ENCODE data around the gene KHDC3L. TPM values are rescaled to one million over a fixed set of nuclear protein-coding genes. Genes with fewer than 3 reads are reported as not detected.

KHDC3L gene
- total RNA-seq, 4 donors from 2014 or later = not detected

DNA sequence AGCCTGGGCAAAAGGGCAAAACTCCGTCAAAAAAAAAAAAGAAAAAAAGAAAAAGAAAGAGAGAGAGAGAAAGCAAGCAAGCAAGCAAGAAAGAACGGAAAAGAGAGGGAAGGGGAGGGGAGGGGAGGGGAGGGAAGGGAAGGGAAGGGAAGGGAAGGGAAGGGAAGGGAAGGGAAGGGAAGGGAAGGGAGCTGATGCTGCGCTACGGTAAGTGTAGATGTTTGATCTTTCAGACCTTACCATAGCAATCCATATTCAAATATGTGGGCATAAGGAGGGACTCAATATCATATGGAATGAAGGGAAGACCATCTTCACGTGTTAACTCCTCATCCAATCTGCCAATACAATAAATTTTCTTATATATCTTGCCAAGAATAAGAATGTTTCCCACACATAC lies 20.3 kb upstream of the KHDC3L start:
- intact Hi-C loops (cut with DNase I) = no loop called here
- Histone ChIP-seq H3K27me3 (peaks cover 0 to 9% (median 0%) of the 10 kb centered on the region in 4 donors), H3K4me1 (no peaks in the 10 kb centered on the region), H3K4me3 (no peak overlapping the region), H3K27ac (replicated peaks in 1 of 4) (no peak overlapping the region), H3K9me3 (no peaks in the 10 kb centered on the region), H3K36me3 (no peaks in the 10 kb centered on the region)
- no peak for TF ChIP-seq POLR2A (IDR thresholded peaks at IDR 0.05; ENCODE audit: low read depth)
- WGBS = 90% methylated on average over 5 of the region's 5 CpGs
- DNase-seq (ENCODE audit: extremely low spot score) = no peak

DNA sequence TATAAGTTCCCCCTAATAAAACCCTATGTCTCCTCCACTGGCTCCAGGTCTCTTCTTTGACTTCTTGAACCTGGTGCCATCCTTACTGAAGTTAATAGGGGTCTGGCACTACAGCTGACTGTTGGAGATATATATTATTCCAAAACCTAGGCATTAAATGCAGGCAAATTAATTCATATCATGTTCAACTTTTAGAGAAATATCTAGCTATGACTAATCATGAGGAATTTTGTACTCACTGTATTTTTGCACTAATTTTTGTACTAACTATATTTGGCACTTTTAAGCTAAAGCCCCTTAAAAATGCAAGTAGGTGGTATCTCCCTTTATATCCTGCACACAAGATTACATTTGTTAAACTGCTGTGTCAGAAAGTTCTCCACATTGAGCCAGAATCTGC lies 19.3 kb upstream of the KHDC3L start:
- TF ChIP-seq, protein P1, sequence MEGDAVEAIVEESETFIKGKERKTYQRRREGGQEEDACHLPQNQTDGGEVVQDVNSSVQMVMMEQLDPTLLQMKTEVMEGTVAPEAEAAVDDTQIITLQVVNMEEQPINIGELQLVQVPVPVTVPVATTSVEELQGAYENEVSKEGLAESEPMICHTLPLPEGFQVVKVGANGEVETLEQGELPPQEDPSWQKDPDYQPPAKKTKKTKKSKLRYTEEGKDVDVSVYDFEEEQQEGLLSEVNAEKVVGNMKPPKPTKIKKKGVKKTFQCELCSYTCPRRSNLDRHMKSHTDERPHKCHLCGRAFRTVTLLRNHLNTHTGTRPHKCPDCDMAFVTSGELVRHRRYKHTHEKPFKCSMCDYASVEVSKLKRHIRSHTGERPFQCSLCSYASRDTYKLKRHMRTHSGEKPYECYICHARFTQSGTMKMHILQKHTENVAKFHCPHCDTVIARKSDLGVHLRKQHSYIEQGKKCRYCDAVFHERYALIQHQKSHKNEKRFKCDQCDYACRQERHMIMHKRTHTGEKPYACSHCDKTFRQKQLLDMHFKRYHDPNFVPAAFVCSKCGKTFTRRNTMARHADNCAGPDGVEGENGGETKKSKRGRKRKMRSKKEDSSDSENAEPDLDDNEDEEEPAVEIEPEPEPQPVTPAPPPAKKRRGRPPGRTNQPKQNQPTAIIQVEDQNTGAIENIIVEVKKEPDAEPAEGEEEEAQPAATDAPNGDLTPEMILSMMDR (IDR thresholded peaks at IDR 0.05) = no peak
- no peak for TF ChIP-seq EP300 (IDR thresholded peaks at IDR 0.05)
- TF ChIP-seq POLR2AphosphoS5 (IDR thresholded peaks at IDR 0.05) = no peak
- TF ChIP-seq POLR2A (IDR thresholded peaks at IDR 0.05; ENCODE audit: low read depth) = no peak
- DNase-seq (ENCODE audit: extremely low spot score) = no peak
- Histone ChIP-seq H3K4me1 (no peaks in the 10 kb centered on the region), H3K9me3 (no peaks in the 10 kb centered on the region), H3K27me3 (peaks cover 0 to 15% (median 1%) of the 10 kb centered on the region in 4 donors), H3K4me3 (no peak overlapping the region), H3K27ac (replicated peaks in 1 of 4) (no peak overlapping the region), H3K36me3 (no peaks in the 10 kb centered on the region)
- intact Hi-C loops (cut with DNase I) = no loop called here

DNA sequence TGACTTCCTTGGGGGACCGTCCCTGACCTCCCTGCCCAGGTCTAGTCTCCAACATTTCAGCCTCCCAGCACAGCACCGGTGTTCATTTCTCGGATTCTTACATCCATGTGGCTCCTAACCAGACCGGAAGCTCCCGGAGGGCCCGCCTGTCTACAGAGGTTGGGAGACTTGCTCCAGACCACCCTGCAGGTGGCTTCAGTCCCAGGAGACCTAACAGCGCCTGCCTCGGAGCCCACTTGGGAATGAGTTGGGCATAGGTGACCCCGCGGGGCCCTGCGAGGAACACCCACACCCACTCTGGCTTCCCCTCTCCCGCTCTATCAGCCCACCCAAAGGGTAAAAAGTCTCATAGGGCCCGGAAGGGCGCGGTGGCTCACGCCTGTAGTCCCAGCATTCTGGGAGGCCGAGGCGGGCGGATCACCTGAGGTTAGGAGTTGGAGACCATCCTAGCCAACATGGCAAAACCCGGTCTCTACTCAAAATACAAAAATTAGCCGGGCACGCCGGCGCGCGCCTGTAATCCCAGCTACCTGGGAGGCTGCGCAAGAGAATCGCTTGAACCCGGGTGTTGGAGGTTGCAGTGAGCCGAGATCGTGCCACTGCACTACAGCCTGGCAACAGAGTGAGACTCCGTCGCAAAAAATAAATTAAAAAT lies 13.8 kb upstream of the KHDC3L start:
- Histone ChIP-seq H3K4me1 (no peaks in the 10 kb centered on the region), H3K36me3 (no peaks in the 10 kb centered on the region), H3K27me3 (peaks cover 0 to 35% (median 5%) of the 10 kb centered on the region in 4 donors), H3K27ac (replicated peaks in 1 of 4) (no peak overlapping the region), H3K9me3 (no peaks in the 10 kb centered on the region), H3K4me3 (no peak overlapping the region)
- WGBS = 54% methylated on average over 25 of the region's 33 CpGs
- TF ChIP-seq, protein P1 (IDR thresholded peaks at IDR 0.05) = no peak
- TF ChIP-seq EP300 (IDR thresholded peaks at IDR 0.05) (no peak), POLR2A (IDR thresholded peaks at IDR 0.05; ENCODE audit: low read depth) (no peak), POLR2AphosphoS5 (IDR thresholded peaks at IDR 0.05) (no peak)
- DNase-seq (ENCODE audit: extremely low spot score) = no peak
- intact Hi-C loops (cut with DNase I) = no loop called here

DNA sequence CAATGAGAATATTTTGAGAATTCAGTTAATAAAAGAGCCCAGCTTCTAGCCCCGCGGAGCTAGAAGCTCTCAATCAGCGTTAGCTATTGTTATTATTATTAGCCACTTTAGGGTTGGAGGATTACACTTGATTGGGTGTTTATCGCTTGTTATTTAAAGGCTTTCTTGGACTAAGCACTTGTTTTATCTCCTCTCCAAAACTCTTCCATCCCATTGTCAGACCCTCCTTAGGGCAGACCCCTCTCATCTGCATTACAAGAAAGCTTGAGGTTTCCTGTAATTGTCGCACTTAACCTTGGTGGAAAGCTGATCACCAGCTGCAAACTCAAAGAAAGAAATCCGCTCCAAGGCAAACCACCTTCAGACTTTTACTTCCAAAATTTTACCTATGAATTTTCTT lies 13.1 kb upstream of the KHDC3L start:
- TF ChIP-seq EP300 (IDR thresholded peaks at IDR 0.05) = no peak
- TF ChIP-seq, protein P1 (IDR thresholded peaks at IDR 0.05) = no peak
- TF ChIP-seq POLR2A (IDR thresholded peaks at IDR 0.05; ENCODE audit: low read depth) = no peak
- TF ChIP-seq POLR2AphosphoS5 (IDR thresholded peaks at IDR 0.05) = no peak
- no peak overlapping the region for H3K4me3 ChIP-seq
- WGBS = 29% methylated on average over 6 of the region's 6 CpGs
- no peaks in the 10 kb centered on the region for H3K4me1 ChIP-seq
- no peaks in the 10 kb centered on the region for H3K9me3 ChIP-seq
- peaks cover 0 to 39% (median 5%) of the 10 kb centered on the region in 4 donors for H3K27me3 ChIP-seq
- DNase-seq (ENCODE audit: extremely low spot score) = no peak
- H3K27ac ChIP-seq (replicated peaks in 1 of 4) = no peak overlapping the region
- H3K36me3 ChIP-seq = no peaks in the 10 kb centered on the region
- intact Hi-C loops (cut with DNase I) = no loop called here

DNA sequence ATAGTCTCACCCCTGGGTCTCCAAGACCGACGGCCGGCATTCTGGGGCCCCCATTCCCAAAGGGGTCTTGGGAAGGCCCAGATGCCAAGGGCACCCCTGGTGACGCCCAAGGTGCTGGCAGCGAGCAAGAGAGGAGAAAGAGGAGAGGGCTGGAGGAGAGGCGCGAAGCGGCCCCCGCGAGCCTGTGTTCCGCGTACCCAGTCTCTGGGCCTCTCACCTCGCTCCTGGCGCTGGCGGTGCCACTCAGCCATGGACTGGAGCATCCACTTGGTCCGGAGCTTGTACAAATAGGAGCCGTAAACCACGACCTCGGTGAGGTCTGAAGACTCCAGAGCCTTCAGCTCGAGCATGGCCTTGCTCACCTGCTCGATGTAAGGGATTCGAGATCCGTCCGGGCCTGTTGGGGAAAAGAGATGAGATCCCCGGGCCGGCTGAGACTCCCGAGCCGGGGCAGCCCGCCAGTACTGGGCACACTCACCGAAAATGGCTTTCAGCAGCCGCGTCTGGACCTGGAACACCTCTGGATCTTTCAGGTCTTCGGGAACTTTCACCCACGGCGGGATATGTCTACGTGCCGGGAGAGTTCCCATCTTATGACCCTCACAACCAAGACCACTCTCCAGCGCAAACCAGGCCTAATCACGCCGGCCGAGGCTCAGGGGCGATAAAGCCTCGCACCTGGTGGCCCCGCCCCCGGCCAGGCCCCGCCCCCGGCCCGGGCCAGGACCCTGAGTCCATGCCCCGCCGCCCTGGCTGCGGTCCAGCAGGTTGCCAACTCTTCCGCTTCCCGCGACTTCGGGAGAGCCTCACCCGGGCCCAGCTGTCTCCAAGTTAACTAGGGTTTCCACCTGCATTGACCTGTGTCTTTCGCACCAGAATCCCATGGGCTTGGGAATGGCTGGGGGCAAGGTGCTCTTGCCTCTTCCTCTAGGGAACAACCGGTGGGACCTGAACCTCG lies 8.5 kb upstream of the KHDC3L start, which contains the start of gene DPPA5:
Gene DPPA5, minus strand, starts transcription at position 641 of the 958 bp plus-strand sequence. Its CDS starts 51 bp downstream, at position 590.
- WGBS = 92% methylated on average over 15 of the region's 59 CpGs
- intact Hi-C loops (cut with DNase I) = no loop called here
- no peak for DNase-seq (ENCODE audit: extremely low spot score)
- TF ChIP-seq, protein P1 (IDR thresholded peaks at IDR 0.05) = no peak
- no peak for TF ChIP-seq POLR2A (IDR thresholded peaks at IDR 0.05; ENCODE audit: low read depth)
- TF ChIP-seq EP300 (IDR thresholded peaks at IDR 0.05) = no peak
- no peak for TF ChIP-seq POLR2AphosphoS5 (IDR thresholded peaks at IDR 0.05)
- no peaks in the 10 kb centered on the region for H3K9me3 ChIP-seq
- H3K27ac ChIP-seq (replicated peaks in 1 of 4) = no peak within 1 kb of the TSS
- no peak within 1 kb of the TSS for H3K4me3 ChIP-seq
- no peaks in the 10 kb centered on the region for H3K4me1 ChIP-seq
- H3K36me3 ChIP-seq = no peaks in the 10 kb centered on the region
- H3K27me3 ChIP-seq = peaks cover 0 to 17% (median under 1%) of the 10 kb centered on the region in 4 donors

All from esophagus muscularis mucosa (tissue), 4 donors.